ENCODE measurements around the gene CX3CR1.
A peak's percentile ranks its signal among the peaks of the same experiment; 100 is the strongest.

Gene CX3CR1

GRCh38 chr3:39291903-39292329 is 12.1 kb upstream of the CX3CR1 start:
- DNase-seq (ENCODE audit: low spot score): peak; percentile 78

- DNase-seq (ENCODE audit: low spot score): no peak
Observed at GRCh38 chr3:39290255-39290654, 10.4 kb upstream of the CX3CR1 start.

- DNase-seq (ENCODE audit: low spot score): no peak
Observed at GRCh38 chr3:39289107-39289506, 9.3 kb upstream of the CX3CR1 start.

- DNase-seq (ENCODE audit: low spot score): peak; percentile 95
Observed at GRCh38 chr3:39288300-39288808, 8.5 kb upstream of the CX3CR1 start.

- no peak for DNase-seq (ENCODE audit: low spot score)
Observed at GRCh38 chr3:39287216-39288164, 7.7 kb upstream of the CX3CR1 start.

- DNase-seq (ENCODE audit: low spot score): no peak
Observed at GRCh38 chr3:39286771-39287170, 6.9 kb upstream of the CX3CR1 start.

GRCh38 chr3:39285332-39285731 is 5.5 kb upstream of the CX3CR1 start:
- no peak for DNase-seq (ENCODE audit: low spot score)

GRCh38 chr3:39284457-39284881 is 4.6 kb upstream of the CX3CR1 start:
- no peak for DNase-seq (ENCODE audit: low spot score)

GRCh38 chr3:39282057-39282456 is 2.2 kb upstream of the CX3CR1 start:
- no peak for DNase-seq (ENCODE audit: low spot score)

GRCh38 chr3:39281533-39281932 is 1.7 kb upstream of the CX3CR1 start:
- DNase-seq (ENCODE audit: low spot score): no peak

GRCh38 chr3:39280571-39280970 is 735 bp upstream of the CX3CR1 start:
- no peak for DNase-seq (ENCODE audit: low spot score)

- no peak for DNase-seq (ENCODE audit: low spot score)
Observed at GRCh38 chr3:39278616-39278935, 1.3 kb downstream of the CX3CR1 start.

GRCh38 chr3:39277893-39278615 is 1.8 kb downstream of the CX3CR1 start:
- no peak for DNase-seq (ENCODE audit: low spot score)

- no peak for DNase-seq (ENCODE audit: low spot score)
Observed at GRCh38 chr3:39276746-39277145, 3.1 kb downstream of the CX3CR1 start.

- no peak for DNase-seq (ENCODE audit: low spot score)
Observed at GRCh38 chr3:39275963-39276593, 3.8 kb downstream of the CX3CR1 start.

- DNase-seq (ENCODE audit: low spot score): no peak
Observed at GRCh38 chr3:39275052-39275451, 4.8 kb downstream of the CX3CR1 start.

GRCh38 chr3:39273119-39273518 is 6.7 kb downstream of the CX3CR1 start:
- no peak for DNase-seq (ENCODE audit: low spot score)

GRCh38 chr3:39272191-39272590 is 7.6 kb downstream of the CX3CR1 start:
- DNase-seq (ENCODE audit: low spot score): no peak

- DNase-seq (ENCODE audit: low spot score): no peak
Observed at GRCh38 chr3:39271363-39271914, 8.4 kb downstream of the CX3CR1 start.

- no peak for DNase-seq (ENCODE audit: low spot score)
Observed at GRCh38 chr3:39269528-39269927, 10.3 kb downstream of the CX3CR1 start.

- DNase-seq (ENCODE audit: low spot score): no peak
Observed at GRCh38 chr3:39268549-39268900, 11.3 kb downstream of the CX3CR1 start.
